ENCODE measurements around the gene MYLK. TPM values are rescaled to one million over a fixed set of nuclear protein-coding genes. Genes with fewer than 3 reads are reported as not detected.
A peak's percentile ranks its signal among the peaks of the same experiment; 100 is the strongest.
"Not testable (repeated sequence)": the region's sequence is repeated elsewhere in the genome, so short reads cannot be mapped to it uniquely, and the experiment has no call there.

Gene MYLK
- total RNA-seq, 1 donor from 2014 or later = 56.7 TPM

- no peak for DNase-seq (ENCODE audit: low read depth in 2 of 2)
Observed at GRCh38 chr3:123724306-123724705, 159.8 kb downstream of the MYLK start.

- DNase-seq (ENCODE audit: low read depth in 2 of 2) = peak; percentile 11 to 76
Observed at GRCh38 chr3:123723522-123724168, 160.5 kb downstream of the MYLK start.

GRCh38 chr3:123723070-123723469 is 161.1 kb downstream of the MYLK start:
- DNase-seq (ENCODE audit: low read depth in 2 of 2) = no peak

GRCh38 chr3:123722456-123722855 is 161.7 kb downstream of the MYLK start:
- no peak for DNase-seq (ENCODE audit: low read depth in 2 of 2)

- no peak for DNase-seq (ENCODE audit: low read depth in 2 of 2)
Observed at GRCh38 chr3:123722021-123722420, 162.1 kb downstream of the MYLK start.

- not testable (repeated sequence) for DNase-seq (ENCODE audit: low read depth in 2 of 2)
Observed at GRCh38 chr3:123721095-123721689, 162.9 kb downstream of the MYLK start.

- no peak for DNase-seq (ENCODE audit: low read depth in 2 of 2)
Observed at GRCh38 chr3:123720638-123721037, 163.5 kb downstream of the MYLK start.

GRCh38 chr3:123719862-123720453 is 164.2 kb downstream of the MYLK start:
- no peak for DNase-seq (ENCODE audit: low read depth in 2 of 2)

GRCh38 chr3:123719061-123719756 is 164.9 kb downstream of the MYLK start:
- DNase-seq (ENCODE audit: low read depth in 2 of 2) = peak; percentile 64 to 68

- no peak for DNase-seq (ENCODE audit: low read depth in 2 of 2)
Observed at GRCh38 chr3:123718108-123718507, 166.0 kb downstream of the MYLK start.

- DNase-seq (ENCODE audit: low read depth in 2 of 2) = not testable (repeated sequence)
Observed at GRCh38 chr3:123717451-123717850, 166.7 kb downstream of the MYLK start.

- DNase-seq (ENCODE audit: low read depth in 2 of 2) = no peak
Observed at GRCh38 chr3:123716411-123716810, 167.7 kb downstream of the MYLK start.

GRCh38 chr3:123713211-123713610 is 170.9 kb downstream of the MYLK start:
- DNase-seq (ENCODE audit: low read depth in 2 of 2) = no peak

GRCh38 chr3:123712077-123712860 is 171.9 kb downstream of the MYLK start:
- DNase-seq (ENCODE audit: low read depth in 2 of 2) = no peak

- DNase-seq (ENCODE audit: low read depth in 2 of 2) = no peak
Observed at GRCh38 chr3:123711356-123711755, 172.8 kb downstream of the MYLK start.

- DNase-seq (ENCODE audit: low read depth in 2 of 2) = no peak
Observed at GRCh38 chr3:123708531-123708930, 175.6 kb downstream of the MYLK start.

GRCh38 chr3:123707641-123708040 is 176.5 kb downstream of the MYLK start:
- DNase-seq (ENCODE audit: low read depth in 2 of 2) = not testable (repeated sequence)

GRCh38 chr3:123706871-123707270 is 177.3 kb downstream of the MYLK start:
- DNase-seq (ENCODE audit: low read depth in 2 of 2) = no peak

GRCh38 chr3:123705488-123706285 is 178.4 kb downstream of the MYLK start:
- DNase-seq (ENCODE audit: low read depth in 2 of 2) = no peak

GRCh38 chr3:123703663-123704062 is 180.5 kb downstream of the MYLK start:
- DNase-seq (ENCODE audit: low read depth in 2 of 2) = not testable (repeated sequence)

GRCh38 chr3:123702720-123703119 is 181.4 kb downstream of the MYLK start:
- DNase-seq (ENCODE audit: low read depth in 2 of 2) = no peak

Measured in dermis microvascular lymphatic vessel endothelial cell (primary cell).